IMR-90 (cell line): ENCODE data around the gene STK33. TPM values are rescaled to one million over a fixed set of nuclear protein-coding genes. Genes with fewer than 3 reads are reported as not detected.

ENCODE experiments used
- ATAC-seq: fragments of 200-7000 bp; cut with Tn5 transposase; 2 replicates; pipeline ENCODE4 v1.9.1; 2020; ENCODE audit warnings: low read depth, mild to moderate bottlenecking, moderate library complexity
- BruUV-seq: library from RNA; stranded (reverse); fragments of 400-500 nt; replicated peaks from 2 replicates; lab custom pipeline; 2021; lab: Mats Ljungman, UMichigan
- CTCF ChIA-PET: fragments of 300-600 bp; formaldehyde crosslinking; extraction: SDS; loops from one replicate; lab custom pipeline; 2021; ENCODE audit warnings: antibody characterized with exemption; lab: Yijun Ruan, JAX
- POLR2A ChIA-PET: fragments of 300-600 bp; sonication (Branson Sonifier 250); formaldehyde crosslinking; loops from one replicate; lab custom pipeline; 2022; ENCODE audit warnings: antibody characterized with exemption; ENCODE audit not compliant: unreplicated experiment; lab: Charles Lee
- DNase-seq: peaks from one replicate; pipeline ENCODE4 v3.0.0; 2013
- H2AFZ ChIP-seq: replicated peaks from 2 replicates; pipeline ENCODE3; 2013; ENCODE audit warnings: low read length, mild to moderate bottlenecking; ENCODE audit not compliant: poor library complexity
- H2AK5ac ChIP-seq: 2 replicates; pipeline ENCODE4 v1.6.1; 2013; ENCODE audit warnings: low read depth, low read length, inconsistent platforms
- H2AK9ac ChIP-seq: replicated peaks from 2 replicates; pipeline ENCODE3; 2013; ENCODE audit warnings: mild to moderate bottlenecking, low read depth, low read length, moderate library complexity; ENCODE audit not compliant: poor library complexity
- H2BK120ac ChIP-seq: 2 replicates; pipeline ENCODE4 v1.6.1; 2013; ENCODE audit warnings: low read depth, low read length, inconsistent platforms
- H2BK15ac ChIP-seq: 3 replicates; pipeline ENCODE4 v1.6.1; 2013; ENCODE audit warnings: low read depth, low read length, inconsistent platforms
- H2BK20ac ChIP-seq: 2 replicates; pipeline ENCODE4 v1.6.1; 2013; ENCODE audit warnings: low read depth, mild to moderate bottlenecking, inconsistent platforms, low read length, moderate library complexity
- H2BK5ac ChIP-seq: 2 replicates; pipeline ENCODE4 v1.6.1; 2013; ENCODE audit warnings: mild to moderate bottlenecking, low read depth, low read length, inconsistent platforms; ENCODE audit not compliant: poor library complexity, severe bottlenecking
- H3K14ac ChIP-seq: replicated peaks from 2 replicates; pipeline ENCODE4 v1.6.1; 2013; ENCODE audit warnings: low read depth, low read length, inconsistent platforms
- H3K18ac ChIP-seq: 2 replicates; pipeline ENCODE4 v1.6.1; 2013; ENCODE audit warnings: low read depth, low read length, control low read depth
- H3K23ac ChIP-seq: 2 replicates; pipeline ENCODE4 v1.6.1; 2013; ENCODE audit warnings: low read depth, low read length, inconsistent platforms
- H3K27ac ChIP-seq: 2 replicates; pipeline ENCODE4 v1.5.1; 2013; ENCODE audit warnings: mild to moderate bottlenecking, control low read depth, low read length; ENCODE audit not compliant: insufficient read depth
- H3K27me3 ChIP-seq: 2 replicates; pipeline ENCODE4 v1.6.1; 2013; ENCODE audit warnings: low read length; ENCODE audit not compliant: control insufficient read depth, insufficient read depth
- H3K36me3 ChIP-seq: 2 replicates; pipeline ENCODE4 v1.6.1; 2013; ENCODE audit warnings: low read length, mixed read lengths; ENCODE audit not compliant: control insufficient read depth, insufficient read depth
- H3K4ac ChIP-seq: 2 replicates; pipeline ENCODE4 v1.6.1; 2013; ENCODE audit warnings: low read depth, low read length, inconsistent platforms
- H3K4me1 ChIP-seq: 2 replicates; pipeline ENCODE4 v1.6.1; 2013; ENCODE audit warnings: low read length, mixed read lengths; ENCODE audit not compliant: control insufficient read depth, insufficient read depth
- H3K4me2 ChIP-seq: 2 replicates; pipeline ENCODE4 v1.6.1; 2013; ENCODE audit warnings: low read depth, mild to moderate bottlenecking, control low read depth, low read length, moderate library complexity
- H3K4me3 ChIP-seq: 2 replicates; pipeline ENCODE4 v1.5.1; 2013; ENCODE audit warnings: low read depth, mild to moderate bottlenecking, control low read depth, low read length, moderate library complexity; ENCODE audit not compliant: insufficient read depth
- H3K56ac ChIP-seq: 2 replicates; pipeline ENCODE4 v1.6.1; 2013; ENCODE audit warnings: low read length, inconsistent platforms; ENCODE audit not compliant: insufficient read depth; ENCODE audit errors: extremely low read depth
- H3K79me1 ChIP-seq, 2 experiments: 2 replicates each; pipeline ENCODE4 v1.6.1; 2013; ENCODE audit warnings: low read length in 2 of 2, inconsistent platforms in 1 of 2, low read depth in 1 of 2
- H3K9ac ChIP-seq: 2 replicates; pipeline ENCODE4 v1.6.1; 2013; ENCODE audit warnings: low read depth, low read length, control low read depth
- H3K9me1 ChIP-seq: 2 replicates; pipeline ENCODE4 v1.6.1; 2013; ENCODE audit warnings: low read length, inconsistent platforms; ENCODE audit not compliant: insufficient read depth
- H3K9me3 ChIP-seq: 2 replicates; pipeline ENCODE4 v1.6.1; 2013; ENCODE audit warnings: low read length; ENCODE audit not compliant: control insufficient read depth, insufficient read depth
- H4K20me1 ChIP-seq: 2 replicates; pipeline ENCODE4 v1.6.1; 2013; ENCODE audit warnings: low read length, inconsistent platforms; ENCODE audit not compliant: insufficient read depth
- H4K5ac ChIP-seq: 2 replicates; pipeline ENCODE4 v1.6.1; 2013; ENCODE audit warnings: mild to moderate bottlenecking, low read depth, low read length, control low read depth
- H4K8ac ChIP-seq, 2 experiments: 2 replicates each; pipeline ENCODE4 v1.6.1; 2013; ENCODE audit warnings: low read depth in 2 of 2, low read length in 2 of 2, control low read depth in 1 of 2, inconsistent platforms in 1 of 2
- H4K91ac ChIP-seq: 2 replicates; pipeline ENCODE4 v1.6.1; 2013; ENCODE audit warnings: low read depth, low read length, inconsistent platforms; ENCODE audit not compliant: insufficient read depth
- BHLHE40 ChIP-seq: fragments of 150-350 bp; IDR thresholded peaks from 2 replicates; pipeline ENCODE4 v1.6.1; 2016; ENCODE audit warnings: mild to moderate bottlenecking, low read depth, low read length
- CEBPB ChIP-seq: IDR thresholded peaks from 2 replicates; pipeline ENCODE4 v1.6.1; 2012; ENCODE audit warnings: low read depth, low read length, improper control_type of control experiment
- CHD1 ChIP-seq: IDR thresholded peaks from 2 replicates; pipeline ENCODE4 v1.6.1; 2012; ENCODE audit warnings: low read depth, low read length, improper control_type of control experiment
- ELK1 ChIP-seq: fragments of 150-350 bp; IDR thresholded peaks from 2 replicates; pipeline ENCODE4 v1.6.1; 2016; ENCODE audit warnings: low read depth, mild to moderate bottlenecking, low read length, moderate library complexity, borderline replicate concordance
- FOS ChIP-seq: fragments of 150-350 bp; IDR thresholded peaks from 2 replicates; pipeline ENCODE4 v1.6.1; 2016; ENCODE audit warnings: low read depth, low read length
- MAZ ChIP-seq: IDR thresholded peaks from 2 replicates; pipeline ENCODE4 v1.6.1; 2012; ENCODE audit warnings: low read depth, mild to moderate bottlenecking, low read length, improper control_type of control experiment, moderate library complexity, borderline replicate concordance
- MXI1 ChIP-seq: IDR thresholded peaks from 2 replicates; pipeline ENCODE4 v1.6.1; 2012; ENCODE audit warnings: low read depth, mild to moderate bottlenecking, low read length, moderate library complexity, borderline replicate concordance
- NFE2L2 ChIP-seq: fragments of 150-350 bp; IDR thresholded peaks from 2 replicates; pipeline ENCODE4 v1.6.1; 2016; ENCODE audit warnings: low read depth, mild to moderate bottlenecking, low read length
- POLR2A ChIP-seq: IDR thresholded peaks from 2 replicates; pipeline ENCODE4 v1.6.1; 2012; ENCODE audit warnings: mild to moderate bottlenecking, low read depth, low read length
- RAD21 ChIP-seq: IDR thresholded peaks from 2 replicates; pipeline ENCODE4 v1.6.1; 2012; ENCODE audit warnings: low read length, improper control_type of control experiment
- RCOR1 ChIP-seq: IDR thresholded peaks from 2 replicates; pipeline ENCODE4 v1.6.1; 2012; ENCODE audit warnings: mild to moderate bottlenecking, low read length, improper control_type of control experiment; ENCODE audit not compliant: insufficient replicate concordance
- RFX5 ChIP-seq: IDR thresholded peaks from 2 replicates; pipeline ENCODE4 v1.8.0; 2012; ENCODE audit warnings: low read depth, mild to moderate bottlenecking, low read length, moderate library complexity
- SMC3 ChIP-seq: fragments of 150-350 bp; IDR thresholded peaks from 2 replicates; pipeline ENCODE4 v1.6.1; 2016; ENCODE audit warnings: low read depth, mild to moderate bottlenecking, antibody characterized with exemption, low read length, moderate library complexity
- USF2 ChIP-seq: fragments of 150-350 bp; IDR thresholded peaks from 2 replicates; pipeline ENCODE4 v1.6.1; 2017; ENCODE audit warnings: mild to moderate bottlenecking, antibody characterized with exemption, low read length, low read depth
- WGBS, 2 experiments: methylation state at CpG; one replicate each; pipeline versions ENCODE4 v1.1.5 to v1.1.7; 2013; ENCODE audit warnings: missing lambda C conversion rate in 2 of 2; ENCODE audit not compliant: insufficient read length in 1 of 2; ENCODE audit errors: extremely low coverage in 2 of 2; 5-methylcytosine and 5-hydroxymethylcytosine counted together
- dilution Hi-C: fragments of 300-500 bp; cut with HindIII; formaldehyde crosslinking; loops from one replicate; pipeline ENCODE4 v1.14.3; 2018; ENCODE audit warnings: low sequenced_read_pairs; ENCODE audit not compliant: unreplicated experiment
- in situ Hi-C: fragments of 300-500 bp; cut with MboI; formaldehyde crosslinking; loops from 3 replicates; pipeline ENCODE4 v1.14.3; 2019; ENCODE audit warnings: low sequenced_read_pairs, inconsistent platforms, mixed read lengths
- intact Hi-C: fragments of 100-400 bp; cut with micrococcal nuclease; formaldehyde crosslinking; loops from 2 replicates; pipeline ENCODE4 v1.10.0; 2022
- polyA plus RNA-seq, 3 experiments: library from polyadenylated mRNA; depleted of rRNA; stranded (reverse); fragments of >200 nt; gene quantifications; 2 replicates each; pipeline ENCODE4 v1.2.3, GENCODE V29; 2012; ENCODE audit warnings: low replicate concordance in 1 of 3
- total RNA-seq: library from RNA; depleted of rRNA; stranded (reverse); fragments of >200 nt; gene quantifications from 2 replicates; pipeline ENCODE4 v1.2.3, GENCODE V29; 2012
- TF ChIP-seq, protein P1 (sequence below): conservative IDR thresholded peaks from 2 replicates; pipeline ENCODE4 v1.5.1; 2012; ENCODE audit warnings: mild to moderate bottlenecking, low read depth, low read length, improper control_type of control experiment

STK33 gene
- total and polyA plus RNA-seq, 2 of the 4 experiments (the other 2 are of a cell fraction): 2.3 to 2.6 TPM

GRCh38 chr11:8605971-8606563 lies 12.0 kb upstream of the STK33 start:
- Histone ChIP-seq H2AK9ac (no peak overlapping the region), H3K56ac (no peak overlapping the region), H2BK120ac (0 out of 2 replicates have a peak overlapping the region, but pooled peaks have one; percentile 35), H2BK15ac (peak overlapping the region; percentile 74; the same call in 2 of the 3 replicates), H3K36me3 (no peaks in the 10 kb centered on the region), H2AK5ac (peak overlapping the region; percentile 56; the same call in 1 of the 2 replicates), H2BK5ac (no peak overlapping the region), H3K4me2 (no peak overlapping the region), H3K23ac (no peak overlapping the region; the same call in 1 of the 2 replicates), H3K4me1 (peaks cover 11% of the 10 kb centered on the region), H2BK20ac (no peak overlapping the region), H3K18ac (no peak overlapping the region; the same call in 1 of the 2 replicates), H3K9me1 (peaks cover 9% of the 10 kb centered on the region; the same call in 1 of the 2 replicates), H3K14ac (peak overlapping the region; percentile 50; the same call in 1 of the 2 replicates), H4K5ac (no peak overlapping the region; the same call in 1 of the 2 replicates), H4K91ac (no peak overlapping the region), H2AFZ (no peak overlapping the region), H4K20me1 (no peaks in the 10 kb centered on the region), H3K4me3 (no peak overlapping the region), H3K27ac (no peak overlapping the region), H3K9me3 (no peaks in the 10 kb centered on the region), H4K8ac (no peak overlapping the region), H3K9ac (no peak overlapping the region), H3K4ac (no peak overlapping the region), H3K27me3 (no peaks in the 10 kb centered on the region), H3K79me1 (no peaks in the 10 kb centered on the region)
- DNase-seq (peak; percentile 16), ATAC-seq (no peak)
- ChIA-PET POLR2A (no interaction called here), CTCF (interaction anchor here (1.4 kb wide), 1 partner anchor 21 kb away, joined by 3 read pairs; no protein-coding TSS in a partner anchor)
- dilution Hi-C loops: no loop called here
- intact Hi-C loops: no loop called here
- in situ Hi-C loops: no loop called here
- 100% methylated on average over 1 of the region's 1 CpG; no CpG with 5 or more reads in 1 of the 2 experiments for WGBS, 2 experiments
- no TSS peak for BruUV-seq
- TF ChIP-seq ELK1 (no peak), CHD1 (no peak), POLR2A (no peak), RAD21 (no peak), FOS (no peak), RFX5 (no peak), BHLHE40 (no peak), MXI1 (no peak), RCOR1 (no peak), USF2 (no peak), SMC3 (no peak), MAZ (no peak), CEBPB (no peak), NFE2L2 (no peak)
- TF ChIP-seq, protein P1, sequence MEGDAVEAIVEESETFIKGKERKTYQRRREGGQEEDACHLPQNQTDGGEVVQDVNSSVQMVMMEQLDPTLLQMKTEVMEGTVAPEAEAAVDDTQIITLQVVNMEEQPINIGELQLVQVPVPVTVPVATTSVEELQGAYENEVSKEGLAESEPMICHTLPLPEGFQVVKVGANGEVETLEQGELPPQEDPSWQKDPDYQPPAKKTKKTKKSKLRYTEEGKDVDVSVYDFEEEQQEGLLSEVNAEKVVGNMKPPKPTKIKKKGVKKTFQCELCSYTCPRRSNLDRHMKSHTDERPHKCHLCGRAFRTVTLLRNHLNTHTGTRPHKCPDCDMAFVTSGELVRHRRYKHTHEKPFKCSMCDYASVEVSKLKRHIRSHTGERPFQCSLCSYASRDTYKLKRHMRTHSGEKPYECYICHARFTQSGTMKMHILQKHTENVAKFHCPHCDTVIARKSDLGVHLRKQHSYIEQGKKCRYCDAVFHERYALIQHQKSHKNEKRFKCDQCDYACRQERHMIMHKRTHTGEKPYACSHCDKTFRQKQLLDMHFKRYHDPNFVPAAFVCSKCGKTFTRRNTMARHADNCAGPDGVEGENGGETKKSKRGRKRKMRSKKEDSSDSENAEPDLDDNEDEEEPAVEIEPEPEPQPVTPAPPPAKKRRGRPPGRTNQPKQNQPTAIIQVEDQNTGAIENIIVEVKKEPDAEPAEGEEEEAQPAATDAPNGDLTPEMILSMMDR: no peak
